ENCODE data around the gene SLC41A1. TPM values are rescaled to one million over a fixed set of nuclear protein-coding genes. Genes with fewer than 3 reads are reported as not detected.

Gene SLC41A1
- polyA plus RNA-seq, 1 of the 3 experiments (the other 2 are of a cell fraction), result 18.3 TPM

DNA sequence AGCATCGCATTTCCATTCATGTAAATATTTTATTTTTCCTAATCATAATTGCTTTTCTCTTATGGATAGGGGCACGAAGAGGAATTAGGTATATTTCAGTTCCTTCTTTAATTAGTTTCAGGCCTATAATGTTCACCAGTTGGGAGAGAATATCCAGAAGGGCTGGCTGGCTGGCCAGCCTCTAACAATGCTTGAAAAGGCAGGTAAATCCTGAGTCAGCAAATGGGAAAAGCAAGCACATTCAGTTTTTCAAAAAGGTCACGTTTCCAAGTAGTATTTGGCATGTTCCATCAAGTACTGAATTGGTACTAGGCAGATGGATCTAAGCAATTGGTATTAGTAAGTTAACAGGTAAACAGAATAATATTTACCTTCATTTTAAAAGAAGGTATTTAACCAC is 45.8 kb downstream of the SLC41A1 start:
- H3K4me1 ChIP-seq (ENCODE audit: control insufficient read depth in 1 of 2, insufficient read depth in 2 of 2, low read depth in 1 of 2, low read length in 1 of 2), result no peaks in the 10 kb centered on the region
- no peaks in the 10 kb centered on the region for H3K9me2 ChIP-seq
- no peaks in the 10 kb centered on the region for H3K9me3 ChIP-seq
- H4K20me1 ChIP-seq (ENCODE audit: insufficient read depth), result no peaks in the 10 kb centered on the region
- H2AFZ ChIP-seq (ENCODE audit: low read depth), result no peak overlapping the region
- H3K4me2 ChIP-seq, result no peak overlapping the region
- WGBS (ENCODE audit: low lambda C conversion rate), result 79% methylated on average over 3 of the region's 3 CpGs
- no peaks in the 10 kb centered on the region for H3K79me2 ChIP-seq (ENCODE audit: insufficient read depth)
- TF ChIP-seq RCOR1 (IDR thresholded peaks at IDR 0.05; ENCODE audit: low read length), result no peak
- TF ChIP-seq, protein P1, sequence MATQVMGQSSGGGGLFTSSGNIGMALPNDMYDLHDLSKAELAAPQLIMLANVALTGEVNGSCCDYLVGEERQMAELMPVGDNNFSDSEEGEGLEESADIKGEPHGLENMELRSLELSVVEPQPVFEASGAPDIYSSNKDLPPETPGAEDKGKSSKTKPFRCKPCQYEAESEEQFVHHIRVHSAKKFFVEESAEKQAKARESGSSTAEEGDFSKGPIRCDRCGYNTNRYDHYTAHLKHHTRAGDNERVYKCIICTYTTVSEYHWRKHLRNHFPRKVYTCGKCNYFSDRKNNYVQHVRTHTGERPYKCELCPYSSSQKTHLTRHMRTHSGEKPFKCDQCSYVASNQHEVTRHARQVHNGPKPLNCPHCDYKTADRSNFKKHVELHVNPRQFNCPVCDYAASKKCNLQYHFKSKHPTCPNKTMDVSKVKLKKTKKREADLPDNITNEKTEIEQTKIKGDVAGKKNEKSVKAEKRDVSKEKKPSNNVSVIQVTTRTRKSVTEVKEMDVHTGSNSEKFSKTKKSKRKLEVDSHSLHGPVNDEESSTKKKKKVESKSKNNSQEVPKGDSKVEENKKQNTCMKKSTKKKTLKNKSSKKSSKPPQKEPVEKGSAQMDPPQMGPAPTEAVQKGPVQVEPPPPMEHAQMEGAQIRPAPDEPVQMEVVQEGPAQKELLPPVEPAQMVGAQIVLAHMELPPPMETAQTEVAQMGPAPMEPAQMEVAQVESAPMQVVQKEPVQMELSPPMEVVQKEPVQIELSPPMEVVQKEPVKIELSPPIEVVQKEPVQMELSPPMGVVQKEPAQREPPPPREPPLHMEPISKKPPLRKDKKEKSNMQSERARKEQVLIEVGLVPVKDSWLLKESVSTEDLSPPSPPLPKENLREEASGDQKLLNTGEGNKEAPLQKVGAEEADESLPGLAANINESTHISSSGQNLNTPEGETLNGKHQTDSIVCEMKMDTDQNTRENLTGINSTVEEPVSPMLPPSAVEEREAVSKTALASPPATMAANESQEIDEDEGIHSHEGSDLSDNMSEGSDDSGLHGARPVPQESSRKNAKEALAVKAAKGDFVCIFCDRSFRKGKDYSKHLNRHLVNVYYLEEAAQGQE (IDR thresholded peaks at IDR 0.05; ENCODE audit: low read depth, low read length), result no peak
- TF ChIP-seq TEAD4 (IDR thresholded peaks at IDR 0.05; ENCODE audit: borderline replicate concordance, insufficient read depth), result no peak
- TF ChIP-seq TAF1 (IDR thresholded peaks at IDR 0.05; ENCODE audit: borderline replicate concordance, low read depth, low read length), result no peak
- no peak for TF ChIP-seq RAD21 (IDR thresholded peaks at IDR 0.05; ENCODE audit: low read length)
- TF ChIP-seq, protein P2, sequence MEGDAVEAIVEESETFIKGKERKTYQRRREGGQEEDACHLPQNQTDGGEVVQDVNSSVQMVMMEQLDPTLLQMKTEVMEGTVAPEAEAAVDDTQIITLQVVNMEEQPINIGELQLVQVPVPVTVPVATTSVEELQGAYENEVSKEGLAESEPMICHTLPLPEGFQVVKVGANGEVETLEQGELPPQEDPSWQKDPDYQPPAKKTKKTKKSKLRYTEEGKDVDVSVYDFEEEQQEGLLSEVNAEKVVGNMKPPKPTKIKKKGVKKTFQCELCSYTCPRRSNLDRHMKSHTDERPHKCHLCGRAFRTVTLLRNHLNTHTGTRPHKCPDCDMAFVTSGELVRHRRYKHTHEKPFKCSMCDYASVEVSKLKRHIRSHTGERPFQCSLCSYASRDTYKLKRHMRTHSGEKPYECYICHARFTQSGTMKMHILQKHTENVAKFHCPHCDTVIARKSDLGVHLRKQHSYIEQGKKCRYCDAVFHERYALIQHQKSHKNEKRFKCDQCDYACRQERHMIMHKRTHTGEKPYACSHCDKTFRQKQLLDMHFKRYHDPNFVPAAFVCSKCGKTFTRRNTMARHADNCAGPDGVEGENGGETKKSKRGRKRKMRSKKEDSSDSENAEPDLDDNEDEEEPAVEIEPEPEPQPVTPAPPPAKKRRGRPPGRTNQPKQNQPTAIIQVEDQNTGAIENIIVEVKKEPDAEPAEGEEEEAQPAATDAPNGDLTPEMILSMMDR (IDR thresholded peaks at IDR 0.05), result no peak
- TF ChIP-seq NRF1 (IDR thresholded peaks at IDR 0.05; ENCODE audit: low read depth, low read length), result no peak
- TF ChIP-seq, protein P3, sequence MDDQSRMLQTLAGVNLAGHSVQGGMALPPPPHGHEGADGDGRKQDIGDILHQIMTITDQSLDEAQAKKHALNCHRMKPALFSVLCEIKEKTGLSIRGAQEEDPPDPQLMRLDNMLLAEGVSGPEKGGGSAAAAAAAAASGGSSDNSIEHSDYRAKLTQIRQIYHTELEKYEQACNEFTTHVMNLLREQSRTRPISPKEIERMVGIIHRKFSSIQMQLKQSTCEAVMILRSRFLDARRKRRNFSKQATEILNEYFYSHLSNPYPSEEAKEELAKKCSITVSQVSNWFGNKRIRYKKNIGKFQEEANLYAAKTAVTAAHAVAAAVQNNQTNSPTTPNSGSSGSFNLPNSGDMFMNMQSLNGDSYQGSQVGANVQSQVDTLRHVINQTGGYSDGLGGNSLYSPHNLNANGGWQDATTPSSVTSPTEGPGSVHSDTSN (IDR thresholded peaks at IDR 0.05), result no peak
- TF ChIP-seq EP300 (IDR thresholded peaks at IDR 0.05; ENCODE audit: borderline replicate concordance in 1 of 2, low read depth in 1 of 2, low read length in 1 of 2), result no peak
- TF ChIP-seq FOXJ3 (CRISPR knock-in tag; IDR thresholded peaks at IDR 0.05), result no peak
- no peak for DNase-seq
- no peak overlapping the region for H3K27ac ChIP-seq (ENCODE audit: low read depth in 2 of 2, low read length in 1 of 2)
- peaks cover 0 to 6% of the 10 kb centered on the region in 2 experiments for H3K36me3 ChIP-seq (replicated peaks in 1 of 2; ENCODE audit: control insufficient read depth in 1 of 2, insufficient read depth in 2 of 2, low read length in 1 of 2)
- no peaks in the 10 kb centered on the region for H3F3A ChIP-seq (replicated peaks; ENCODE audit: insufficient read depth)
- no peak overlapping the region for H3K4me3 ChIP-seq (ENCODE audit: low read depth in 2 of 2, low read length in 1 of 2)
- H3K9ac ChIP-seq, result no peak overlapping the region
- no peaks in the 10 kb centered on the region for H3K27me3 ChIP-seq (ENCODE audit: insufficient read depth)
- POLR2A ChIA-PET, result no interaction called here
- CTCF ChIA-PET, result no interaction called here

DNA sequence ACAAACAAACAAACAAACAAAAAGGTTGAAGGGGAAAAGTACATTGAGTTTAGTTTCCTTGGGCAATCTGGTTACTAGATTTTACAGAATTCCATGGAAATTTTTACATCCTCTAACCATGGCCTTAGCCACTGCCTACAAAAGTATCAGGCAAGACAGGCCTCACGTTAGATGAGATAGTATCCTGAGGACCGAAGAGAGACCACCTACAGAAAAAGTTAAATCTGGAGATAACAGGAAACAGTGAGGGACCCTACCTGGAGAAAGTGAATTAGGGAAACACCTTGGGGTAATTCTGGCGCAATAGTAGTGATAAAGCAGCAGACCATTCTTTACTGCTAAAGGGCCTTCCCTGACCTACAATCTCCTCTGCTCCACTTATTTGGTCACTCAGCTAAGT is 46.4 kb downstream of the SLC41A1 start:
- no peaks in the 10 kb centered on the region for H3K27me3 ChIP-seq (ENCODE audit: insufficient read depth)
- no peaks in the 10 kb centered on the region for H3K4me1 ChIP-seq (ENCODE audit: control insufficient read depth in 1 of 2, insufficient read depth in 2 of 2, low read depth in 1 of 2, low read length in 1 of 2)
- ChIA-PET POLR2A (no interaction called here), CTCF (no interaction called here)
- H3K79me2 ChIP-seq (ENCODE audit: insufficient read depth), result no peaks in the 10 kb centered on the region
- H3K9ac ChIP-seq, result no peak overlapping the region
- no peak overlapping the region for H3K27ac ChIP-seq (ENCODE audit: low read depth in 2 of 2, low read length in 1 of 2)
- no peak overlapping the region for H2AFZ ChIP-seq (ENCODE audit: low read depth)
- H3K4me3 ChIP-seq (ENCODE audit: low read depth in 2 of 2, low read length in 1 of 2), result no peak overlapping the region
- no peaks in the 10 kb centered on the region for H3K9me3 ChIP-seq
- no peak overlapping the region for H3K4me2 ChIP-seq
- no peaks in the 10 kb centered on the region for H4K20me1 ChIP-seq (ENCODE audit: insufficient read depth)
- peaks cover 0 to 6% of the 10 kb centered on the region in 2 experiments for H3K36me3 ChIP-seq (replicated peaks in 1 of 2; ENCODE audit: control insufficient read depth in 1 of 2, insufficient read depth in 2 of 2, low read length in 1 of 2)
- DNase-seq, result no peak
- TF ChIP-seq GABPA (IDR thresholded peaks at IDR 0.05; ENCODE audit: low read depth) (no peak), FOSL2 (IDR thresholded peaks at IDR 0.05; ENCODE audit: borderline replicate concordance, low read depth) (no peak)
- H3K9me2 ChIP-seq, result no peaks in the 10 kb centered on the region
- WGBS (ENCODE audit: low lambda C conversion rate), result 90% methylated on average over 3 of the region's 3 CpGs
- H3F3A ChIP-seq (replicated peaks; ENCODE audit: insufficient read depth), result no peaks in the 10 kb centered on the region

Data from SK-N-SH (cell line).